Raji (cell line): ENCODE data around the gene LOXHD1.

Source experiments
- POLR2A ChIP-seq: IDR thresholded peaks from 2 replicates; pipeline ENCODE4 v1.6.1; 2011; ENCODE audit warnings: low read depth, low read length, control low read depth; ENCODE audit not compliant: insufficient read depth

Gene LOXHD1

GRCh38 chr18:46559296-46559695 lies 97.7 kb downstream of the LOXHD1 start:
- no peak for TF ChIP-seq POLR2A

DNA sequence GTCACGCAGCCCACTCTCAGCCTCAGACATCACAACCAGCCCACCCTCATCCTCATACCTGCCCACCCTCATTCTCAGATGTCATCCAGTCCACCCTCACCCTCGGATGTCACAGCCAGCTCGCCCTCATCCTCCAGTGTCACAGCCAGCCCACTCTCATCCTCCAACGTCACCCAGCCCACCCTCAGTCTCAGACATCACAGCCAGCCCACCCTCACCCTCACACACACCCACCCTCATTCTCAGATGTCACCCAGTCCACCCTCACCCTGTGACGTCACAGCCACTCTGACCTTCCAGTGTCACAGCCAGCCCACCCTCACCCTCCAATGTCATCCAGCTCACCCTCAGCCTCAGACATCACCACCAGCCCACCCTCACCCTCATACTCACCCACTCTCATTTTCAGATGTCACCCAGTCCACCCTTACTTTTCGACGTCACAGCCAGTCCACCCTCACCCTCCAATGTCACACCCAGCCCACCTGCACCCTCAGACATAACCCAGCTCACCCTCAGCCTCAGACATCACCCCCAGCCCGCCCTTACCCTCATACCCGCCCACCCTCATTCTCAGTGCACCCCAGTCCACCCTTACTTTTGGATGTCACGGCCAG lies 100.3 kb downstream of the LOXHD1 start:
- no peak for TF ChIP-seq POLR2A

GRCh38 chr18:46555724-46556123 lies 101.3 kb downstream of the LOXHD1 start:
- no peak for TF ChIP-seq POLR2A

- TF ChIP-seq POLR2A: no peak
Measured at GRCh38 chr18:46555213-46555612, 101.8 kb downstream of the LOXHD1 start.

DNA sequence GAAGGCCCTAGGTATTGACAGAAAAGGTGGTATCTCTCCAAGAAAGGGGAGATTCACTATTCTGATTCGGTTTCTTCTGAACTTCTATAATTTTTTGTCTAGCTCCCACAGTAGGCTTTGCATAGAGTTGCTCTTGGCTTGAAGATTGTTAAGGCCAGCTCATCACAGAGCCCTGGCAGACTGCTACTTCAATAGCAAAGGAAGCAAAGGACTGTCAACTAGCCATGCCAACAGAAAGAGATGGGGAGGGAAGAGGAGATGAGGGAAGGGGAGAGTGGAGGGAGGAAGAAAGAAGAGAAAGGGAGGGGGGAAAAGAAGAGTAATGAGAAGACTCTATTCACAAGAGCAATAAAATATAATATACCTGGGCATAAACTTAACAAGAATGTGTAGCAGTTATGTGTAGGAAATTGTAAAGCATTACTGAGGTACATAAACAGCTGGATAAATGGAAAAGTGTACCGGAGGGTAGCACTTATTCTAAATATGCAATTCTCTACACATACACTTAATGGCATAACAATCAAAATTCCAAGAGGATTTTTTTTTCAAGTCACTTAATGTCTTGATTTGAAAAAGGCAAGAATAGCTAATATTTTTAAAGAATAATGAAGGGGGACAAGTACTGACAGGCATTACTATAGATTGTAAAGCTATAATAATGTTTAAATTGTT lies 102.5 kb downstream of the LOXHD1 start:
- TF ChIP-seq POLR2A: no peak

- no peak for TF ChIP-seq POLR2A
Measured at GRCh38 chr18:46550609-46551008, 106.4 kb downstream of the LOXHD1 start.

DNA sequence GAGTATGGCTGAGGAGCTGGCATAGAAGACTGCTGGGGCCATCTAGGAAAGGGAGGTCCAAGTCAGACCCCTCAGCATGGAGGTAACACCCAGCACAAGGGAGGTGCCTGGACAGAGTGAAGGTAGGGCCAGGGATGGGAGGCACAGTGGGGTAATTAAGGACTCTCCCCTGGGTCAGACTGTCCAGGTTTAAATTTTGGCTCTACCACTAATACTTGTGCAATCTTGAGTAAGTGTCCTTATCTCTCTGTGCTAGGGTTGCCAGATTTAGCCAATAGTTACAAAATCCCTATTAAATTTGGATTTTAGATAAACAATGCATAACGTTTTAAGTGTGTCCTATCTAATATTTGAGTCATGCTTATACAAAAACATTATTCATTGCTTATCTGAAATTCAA lies 109.5 kb downstream of the LOXHD1 start:
- no peak for TF ChIP-seq POLR2A

DNA sequence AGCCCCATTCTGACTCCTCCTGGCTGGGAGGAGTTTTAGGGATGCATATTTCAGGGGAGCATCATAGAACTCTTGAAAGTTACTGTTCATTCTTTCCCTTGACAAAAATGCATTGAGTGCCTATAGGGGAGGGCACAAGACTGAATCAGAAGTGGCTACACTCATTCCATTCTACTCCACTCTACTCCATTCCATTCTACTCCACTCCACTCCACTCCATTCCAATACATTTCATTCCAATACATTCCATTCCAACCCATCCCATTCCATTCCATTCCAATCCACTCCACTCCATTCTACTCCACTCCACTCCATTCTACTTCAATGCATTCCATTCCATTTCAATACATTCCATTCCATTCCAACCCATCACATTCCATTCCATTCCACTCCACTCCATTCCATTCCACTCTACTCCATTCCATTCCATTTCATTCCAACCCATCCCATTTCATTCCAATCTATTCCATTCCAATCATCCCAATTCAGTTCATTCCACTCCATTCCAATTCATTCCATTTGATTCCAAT lies 110.8 kb downstream of the LOXHD1 start:
- TF ChIP-seq POLR2A: no peak

DNA sequence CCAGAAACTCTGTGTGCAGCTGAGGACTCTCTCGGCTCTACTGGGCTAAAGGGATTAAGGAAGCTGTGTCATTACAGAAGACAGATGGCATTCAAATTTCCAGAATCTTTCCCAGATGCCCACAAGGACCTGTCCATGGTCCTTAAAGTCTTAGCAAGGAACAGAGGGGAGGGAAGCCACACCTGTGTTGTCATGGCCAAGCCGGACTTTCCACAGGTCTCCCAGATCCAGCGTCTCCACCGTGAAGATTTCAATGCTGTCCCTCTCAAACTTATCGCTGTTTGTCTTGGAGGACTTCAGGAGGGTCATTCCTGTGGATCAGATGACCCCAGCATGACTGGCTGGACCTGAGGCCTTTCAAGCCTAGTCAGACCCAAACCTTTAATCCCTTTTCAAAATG lies 114.5 kb downstream of the LOXHD1 start:
- no peak for TF ChIP-seq POLR2A

DNA sequence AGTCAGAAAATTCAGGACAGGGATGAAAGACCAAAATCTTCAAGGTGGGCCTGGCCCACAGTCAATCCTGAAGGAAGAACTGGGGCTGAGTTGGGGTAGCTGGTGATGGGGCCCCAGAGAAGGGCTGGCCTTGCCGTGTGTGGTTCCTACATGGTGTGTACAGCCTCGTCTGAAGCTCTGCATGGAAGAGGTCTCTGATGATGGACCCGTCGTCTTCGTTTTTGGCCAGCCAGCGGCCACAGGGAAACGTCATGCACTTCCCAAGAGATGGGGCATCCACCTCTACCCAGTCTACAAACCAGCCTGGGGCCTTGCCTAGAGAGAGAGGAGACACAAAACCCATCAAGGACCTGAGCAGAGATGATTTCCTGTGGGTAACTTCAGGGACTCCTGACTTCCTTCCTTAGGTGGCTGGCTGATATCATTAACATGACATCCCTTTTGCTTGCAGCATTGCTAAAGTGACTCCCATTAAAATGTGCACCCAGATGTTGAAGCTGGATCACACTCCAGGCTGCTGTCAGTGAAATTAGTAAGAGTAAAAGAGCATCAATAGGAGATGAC lies 115.3 kb downstream of the LOXHD1 start:
- TF ChIP-seq POLR2A: no peak

GRCh38 chr18:46538376-46538775 lies 118.6 kb downstream of the LOXHD1 start:
- TF ChIP-seq POLR2A: no peak

- TF ChIP-seq POLR2A: no peak
Measured at GRCh38 chr18:46536215-46536874, 120.7 kb downstream of the LOXHD1 start.

DNA sequence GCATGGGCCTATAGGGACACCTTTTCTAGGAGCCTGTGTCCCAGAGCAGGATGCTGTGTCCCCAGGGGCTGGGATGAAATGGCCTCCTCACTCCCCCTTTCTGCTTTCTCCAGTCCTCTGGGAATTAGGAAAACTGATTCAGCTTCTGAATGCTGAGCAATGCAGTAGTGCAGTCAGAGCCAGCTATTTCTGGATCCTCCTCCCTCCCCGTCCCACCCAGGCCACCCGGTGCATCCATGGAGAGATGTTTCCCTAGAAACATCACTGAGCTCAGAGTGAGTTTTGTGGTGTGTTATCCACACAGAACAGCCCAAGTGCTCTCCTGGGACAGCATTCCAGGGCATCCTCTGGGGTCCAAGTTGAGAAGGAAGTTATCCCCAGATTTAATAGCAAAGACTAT lies 125.5 kb downstream of the LOXHD1 start:
- TF ChIP-seq POLR2A: no peak

DNA sequence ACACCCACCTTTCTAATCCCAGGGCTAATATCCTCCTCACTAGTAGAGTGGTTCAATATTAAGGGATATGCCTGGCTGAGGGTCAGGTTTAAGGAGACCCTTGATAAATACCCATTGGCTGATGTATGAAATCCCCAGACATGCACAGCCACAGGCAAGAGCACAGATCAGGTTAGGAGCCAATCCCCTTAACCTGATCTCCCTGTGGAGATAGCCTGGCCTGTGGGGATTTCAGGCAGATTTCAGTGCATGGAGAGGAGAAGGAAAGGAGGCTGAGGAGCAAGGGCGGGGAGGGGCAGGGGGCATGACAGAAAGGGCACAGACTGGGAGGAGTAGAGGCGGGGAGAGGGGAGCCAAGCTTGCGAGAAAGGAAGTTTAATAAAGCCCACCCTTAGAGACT lies 129.0 kb downstream of the LOXHD1 start:
- TF ChIP-seq POLR2A: no peak

DNA sequence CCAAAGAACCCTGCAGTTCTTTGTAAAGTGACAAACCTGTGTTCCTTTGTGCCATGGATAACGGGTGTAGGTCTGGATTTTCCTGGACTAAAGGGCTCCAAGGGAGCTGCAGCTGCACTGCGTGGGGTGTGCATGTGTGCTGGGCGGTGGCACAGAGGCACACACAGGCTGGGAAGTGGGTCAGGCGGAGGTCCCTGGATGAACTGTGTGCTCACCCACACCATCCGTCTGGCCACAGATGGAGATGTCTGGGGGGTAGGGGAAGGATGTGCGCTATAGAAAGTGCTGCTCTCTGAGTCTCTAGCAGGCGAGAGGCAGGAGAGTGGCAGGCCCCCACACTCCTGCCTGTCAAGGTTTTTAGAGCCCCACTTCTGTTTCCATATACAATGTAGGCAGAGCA lies 137.2 kb downstream of the LOXHD1 start:
- no peak for TF ChIP-seq POLR2A

DNA sequence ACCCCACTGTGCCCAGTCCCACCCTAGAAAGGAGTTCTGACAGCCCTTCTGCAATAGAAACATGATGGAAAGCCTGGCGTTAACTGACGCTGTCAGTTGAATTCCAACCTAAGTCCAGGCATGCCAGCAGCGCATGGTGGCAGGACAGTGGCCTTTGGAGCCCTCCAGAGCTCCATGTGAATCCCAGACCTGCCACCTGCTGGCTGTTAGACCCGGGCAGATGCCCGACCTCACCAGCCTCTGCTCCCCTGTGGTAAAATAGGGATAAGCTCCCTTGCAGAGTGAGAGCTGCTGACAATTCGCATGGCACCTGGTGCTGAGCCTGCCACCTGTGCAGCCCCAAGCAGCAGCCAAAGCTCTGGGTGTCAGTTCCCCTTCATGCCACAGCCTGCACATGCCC lies 138.6 kb downstream of the LOXHD1 start:
- TF ChIP-seq POLR2A: no peak
